ENCODE results near the gene FBLN1.
"Not testable (repeated sequence)": the region's sequence is repeated elsewhere in the genome, so short reads cannot be mapped to it uniquely, and the experiment has no call there.

FBLN1 gene

GRCh38 chr22:45529105-45529504 lies 26.4 kb downstream of the FBLN1 start:
- DNase-seq: no peak

GRCh38 chr22:45529971-45530575 lies 27.4 kb downstream of the FBLN1 start:
- no peak for DNase-seq

GRCh38 chr22:45531441-45532234 lies 29.0 kb downstream of the FBLN1 start:
- DNase-seq: no peak

- DNase-seq: no peak
Measured at GRCh38 chr22:45532235-45532631, 29.6 kb downstream of the FBLN1 start.

GRCh38 chr22:45533703-45534102 lies 31.0 kb downstream of the FBLN1 start:
- peak; percentile 48 for DNase-seq

- peak; percentile 88 for DNase-seq
Measured at GRCh38 chr22:45534339-45535192, 31.9 kb downstream of the FBLN1 start.

- DNase-seq: peak; percentile 10
Measured at GRCh38 chr22:45535290-45535689, 32.6 kb downstream of the FBLN1 start.

- DNase-seq: not testable (repeated sequence)
Measured at GRCh38 chr22:45535835-45536234, 33.2 kb downstream of the FBLN1 start.

GRCh38 chr22:45537734-45538181 lies 35.1 kb downstream of the FBLN1 start:
- DNase-seq: no peak

GRCh38 chr22:45538281-45538680 lies 35.6 kb downstream of the FBLN1 start:
- DNase-seq: no peak

GRCh38 chr22:45540122-45540521 lies 37.4 kb downstream of the FBLN1 start:
- no peak for DNase-seq

GRCh38 chr22:45541382-45541979 lies 38.8 kb downstream of the FBLN1 start:
- no peak for DNase-seq

- no peak for DNase-seq
Measured at GRCh38 chr22:45542001-45542520, 39.4 kb downstream of the FBLN1 start.

GRCh38 chr22:45542736-45543135 lies 40.1 kb downstream of the FBLN1 start:
- DNase-seq: not testable (repeated sequence)

- no peak for DNase-seq
Measured at GRCh38 chr22:45543243-45543642, 40.6 kb downstream of the FBLN1 start.

GRCh38 chr22:45544588-45545170 lies 42.0 kb downstream of the FBLN1 start:
- no peak for DNase-seq

GRCh38 chr22:45546333-45547015 lies 43.8 kb downstream of the FBLN1 start:
- no peak for DNase-seq

- no peak for DNase-seq
Measured at GRCh38 chr22:45547016-45547345, 44.3 kb downstream of the FBLN1 start.

- no peak for DNase-seq
Measured at GRCh38 chr22:45547731-45548130, 45.0 kb downstream of the FBLN1 start.

- DNase-seq: no peak
Measured at GRCh38 chr22:45548247-45548840, 45.7 kb downstream of the FBLN1 start.

- DNase-seq: no peak
Measured at GRCh38 chr22:45548991-45549761, 46.5 kb downstream of the FBLN1 start.

All from SHP77 treated with DMSO at 0.1 percent for 48 hours (cell line).